CD14-positive monocyte (primary cell): ENCODE results near the gene RNGTT. TPM values are rescaled to one million over a fixed set of nuclear protein-coding genes. Genes with fewer than 3 reads are reported as not detected.

Source experiments
- DNase-seq, 3 donors: peaks; one replicate each; pipeline ENCODE4 v3.0.0-alpha.2; 2011 to 2022
- H2AFZ ChIP-seq: 2 replicates; pipeline ENCODE4 v1.6.0; 2012; ENCODE audit warnings: mild to moderate bottlenecking, low read depth, low read length, inconsistent platforms; ENCODE audit not compliant: insufficient read depth, poor library complexity, severe bottlenecking
- H3K27ac ChIP-seq, 2 donors: 1 replicate in 1 of 2; 2 replicates in 1 of 2; pipeline ENCODE4 v1.5.1; 2012 to 2013; ENCODE audit warnings: low read length in 2 of 2, control low read depth in 1 of 2, inconsistent platforms in 1 of 2, low read depth in 1 of 2, mild to moderate bottlenecking in 1 of 2
- H3K27me3 ChIP-seq, 2 donors: one replicate each; pipeline versions ENCODE4 v1.6.0 to v1.6.1; 2011 to 2013; ENCODE audit warnings: low read length in 2 of 2; ENCODE audit not compliant: control insufficient read depth in 2 of 2, insufficient read depth in 2 of 2
- H3K36me3 ChIP-seq, 2 donors: replicated peaks in 1 of 2; 1 replicate in 1 of 2; 2 replicates in 1 of 2; pipeline versions ENCODE4 v1.5.1 to v1.6.1; 2012 to 2013; ENCODE audit warnings: low read length in 2 of 2, control low read depth in 1 of 2, inconsistent platforms in 1 of 2, mild to moderate bottlenecking in 1 of 2; ENCODE audit not compliant: insufficient read depth in 2 of 2, control insufficient read depth in 1 of 2
- H3K4me1 ChIP-seq, 2 donors: 1 replicate in 1 of 2; 2 replicates in 1 of 2; pipeline versions ENCODE4 v1.5.1 to v1.6.1; 2012 to 2013; ENCODE audit warnings: low read length in 2 of 2, control low read depth in 1 of 2, inconsistent platforms in 1 of 2, mild to moderate bottlenecking in 1 of 2, moderate library complexity in 1 of 2; ENCODE audit not compliant: insufficient read depth in 2 of 2, control insufficient read depth in 1 of 2
- H3K4me2 ChIP-seq: replicated peaks from 2 replicates; pipeline ENCODE3; 2012; ENCODE audit warnings: low read length, moderate library complexity, mild to moderate bottlenecking; ENCODE audit not compliant: poor library complexity, severe bottlenecking; ENCODE audit errors: extremely low read depth
- H3K4me3 ChIP-seq, 3 experiments: fragments of 200-600 bp in 1 of 3; sonication (generic) in 1 of 3; replicated peaks in 1 of 3; 1 replicate in 2 of 3; 2 replicates in 1 of 3; pipeline ENCODE4 v1.5.1; 2011 to 2013; ENCODE audit warnings: low read length in 3 of 3, mild to moderate bottlenecking in 3 of 3, control low read depth in 2 of 3, low read depth in 2 of 3, inconsistent platforms in 1 of 3, moderate library complexity in 1 of 3
- H3K79me2 ChIP-seq: 2 replicates; pipeline ENCODE4 v1.6.0; 2012; ENCODE audit warnings: mild to moderate bottlenecking, control low read depth, inconsistent platforms, low read length, moderate library complexity; ENCODE audit not compliant: insufficient read depth
- H3K9ac ChIP-seq: 2 replicates; pipeline ENCODE4 v1.6.0; 2017; ENCODE audit warnings: low read length, mild to moderate bottlenecking; ENCODE audit not compliant: insufficient read depth, poor library complexity, severe bottlenecking
- H3K9me3 ChIP-seq, 2 donors: replicated peaks in 1 of 2; 1 replicate in 1 of 2; 2 replicates in 1 of 2; pipeline versions ENCODE4 v1.5.1 to v1.6.1; 2012 to 2013; ENCODE audit warnings: low read length in 2 of 2, control low read depth in 1 of 2; ENCODE audit not compliant: control insufficient read depth in 1 of 2, insufficient read depth in 1 of 2
- H4K20me1 ChIP-seq: 2 replicates; pipeline ENCODE4 v1.6.0; 2012; ENCODE audit warnings: mild to moderate bottlenecking, low read length, control low read depth, moderate library complexity; ENCODE audit not compliant: insufficient read depth
- H3K27ac Mint-ChIP-seq, 7 donors: one replicate each; pipeline ENCODE4 v1.8.0; 2020; ENCODE audit warnings: mild to moderate bottlenecking in 7 of 7, mixed read lengths in 7 of 7, moderate library complexity in 6 of 7, inconsistent platforms in 2 of 7
- H3K27me3 Mint-ChIP-seq, 3 donors: one replicate each; pipeline ENCODE4 v1.8.0; 2021 to 2022; ENCODE audit warnings: low read depth in 3 of 3, mild to moderate bottlenecking in 3 of 3, mixed read lengths in 3 of 3, moderate library complexity in 3 of 3, inconsistent platforms in 1 of 3
- H3K36me3 Mint-ChIP-seq, 2 donors: one replicate each; pipeline ENCODE4 v1.8.0; 2020; ENCODE audit warnings: mixed read lengths in 2 of 2, inconsistent platforms in 1 of 2, mild to moderate bottlenecking in 1 of 2
- H3K4me1 Mint-ChIP-seq: one replicate; pipeline ENCODE4 v1.8.0; 2020; ENCODE audit warnings: mild to moderate bottlenecking, mixed read lengths
- H3K4me3 Mint-ChIP-seq, 2 donors: one replicate each; pipeline ENCODE4 v1.8.0; 2020; ENCODE audit warnings: mild to moderate bottlenecking in 2 of 2, mixed read lengths in 2 of 2, moderate library complexity in 1 of 2
- H3K9me3 Mint-ChIP-seq, 7 donors: one replicate each; pipeline ENCODE4 v1.8.0; 2020 to 2022; ENCODE audit warnings: mixed read lengths in 7 of 7, mild to moderate bottlenecking in 6 of 7, moderate library complexity in 6 of 7, inconsistent platforms in 2 of 7
- CTCF ChIP-seq: fragments of 200-600 bp; IDR thresholded peaks from one replicate; pipeline ENCODE4 v1.8.0; 2022; ENCODE audit warnings: antibody characterized with exemption, mild to moderate bottlenecking
- WGBS: methylation state at CpG from one replicate; pipeline ENCODE4 v1.1.5; 2013; ENCODE audit warnings: missing lambda C conversion rate; ENCODE audit not compliant: insufficient coverage; 5-methylcytosine and 5-hydroxymethylcytosine counted together
- intact Hi-C, 2 donors: fragments of 100-400 bp; cut with micrococcal nuclease; formaldehyde crosslinking; loops; one replicate each; pipeline versions ENCODE4 v1.15.0 to v1.15.1; 2023
- polyA plus RNA-seq, 3 donors: library from polyadenylated mRNA; depleted of rRNA in 1 of 3; unstranded in 2 of 3; stranded (reverse) in 1 of 3; fragments of 300-500 nt in 2 of 3; fragments of >200 nt in 1 of 3; fragmentation: Illumina TruSeq in 2 of 3; gene quantifications; 1 replicate in 2 of 3; 2 replicates in 1 of 3; pipeline ENCODE4 v1.2.3, GENCODE V29; 2012 to 2021

RNGTT gene
- polyA plus RNA-seq, 3 donors: 2.3 to 8.6 (median 5.8) TPM

- H3K4me3 ChIP-seq: no peak overlapping the region
- H3K79me2 ChIP-seq: no peaks in the 10 kb centered on the region
- no peaks in the 10 kb centered on the region for H3K27me3 ChIP-seq
- no peak overlapping the region for H3K9ac ChIP-seq
- TF ChIP-seq CTCF: no peak
- no peaks in the 10 kb centered on the region for H3K4me1 ChIP-seq
- H3K9me3 ChIP-seq: peaks cover 13% of the 10 kb centered on the region in 2 donors
- Mint-ChIP-seq H3K4me3 (no peak overlapping the region), H3K36me3 (peaks cover 31 to 47% of the 10 kb centered on the region in 2 donors), H3K27ac (peak overlapping the region in 1 of 7 donors; percentile 11), H3K27me3 (peaks cover 0 to 2% (median 0%) of the 10 kb centered on the region in 3 donors), H3K4me1 (no peaks in the 10 kb centered on the region), H3K9me3 (peaks cover 10 to 19% (median 11%) of the 10 kb centered on the region in 7 donors)
- H3K27ac ChIP-seq: no peak overlapping the region
- no peak overlapping the region for H2AFZ ChIP-seq
- no peak for DNase-seq
- no CpG with 5 or more reads among the region's 4 CpGs for WGBS
- H3K4me2 ChIP-seq: no peak overlapping the region
- peaks cover 0 to 11% of the 10 kb centered on the region in 2 donors for H3K36me3 ChIP-seq
- intact Hi-C loops: no loop called here
- no peaks in the 10 kb centered on the region for H4K20me1 ChIP-seq
These were observed 156.7 kb downstream of the RNGTT start for GRCh38 chr6:88806728-88807127.

- no peak for TF ChIP-seq CTCF
- no peak overlapping the region for H3K9ac ChIP-seq
- no peaks in the 10 kb centered on the region for H4K20me1 ChIP-seq
- H3K79me2 ChIP-seq: no peaks in the 10 kb centered on the region
- no peak overlapping the region for H3K4me3 ChIP-seq
- no peak overlapping the region for H3K4me3 Mint-ChIP-seq
- H3K4me2 ChIP-seq: no peak overlapping the region
- no peaks in the 10 kb centered on the region for H3K27me3 ChIP-seq
- peaks cover 0 to 2% (median 0%) of the 10 kb centered on the region in 3 donors for H3K27me3 Mint-ChIP-seq
- peaks cover 11 to 24% of the 10 kb centered on the region in 2 donors for H3K36me3 ChIP-seq
- WGBS: no CpG with 5 or more reads among the region's 2 CpGs
- H3K9me3 ChIP-seq: peaks cover 13% of the 10 kb centered on the region in 2 donors
- DNase-seq: no peak
- H3K36me3 Mint-ChIP-seq: peaks cover 42 to 63% of the 10 kb centered on the region in 2 donors
- no peak overlapping the region for H3K27ac Mint-ChIP-seq
- no peaks in the 10 kb centered on the region for H3K4me1 ChIP-seq
- H2AFZ ChIP-seq: no peak overlapping the region
- no peak overlapping the region for H3K27ac ChIP-seq
- intact Hi-C loops: no loop called here
- peaks cover 10 to 19% (median 12%) of the 10 kb centered on the region in 7 donors for H3K9me3 Mint-ChIP-seq
- H3K4me1 Mint-ChIP-seq: no peaks in the 10 kb centered on the region
These were observed 158.7 kb downstream of the RNGTT start for GRCh38 chr6:88804701-88805100.
